Measurements from ENCODE around the gene C11orf24. TPM values are rescaled to one million over a fixed set of nuclear protein-coding genes. Genes with fewer than 3 reads are reported as not detected.

The C11orf24 gene
- total and polyA plus RNA-seq, 2 experiments from 2014 or later, result 89.4 to 105 TPM

- no peaks in the 10 kb centered on the region for H3K36me3 ChIP-seq (ENCODE audit: low read depth)
- 0 out of 2 replicates have a peak, but pooled peaks cover 6% of the 10 kb centered on the region for H3K4me1 ChIP-seq (ENCODE audit: insufficient read depth)
- no peak for TF ChIP-seq EZH2phosphoT487 (IDR thresholded peaks at IDR 0.05; ENCODE audit: insufficient read depth, low read depth)
- TF ChIP-seq EZH2 (IDR thresholded peaks at IDR 0.05; ENCODE audit: insufficient read depth, poor library complexity, severe bottlenecking), result no peak
- H3K9me2 ChIP-seq (ENCODE audit: insufficient read depth), result no peaks in the 10 kb centered on the region
- in situ Hi-C loops (cut with MboI), result no loop called here
- no peaks in the 10 kb centered on the region for H3K79me2 ChIP-seq (ENCODE audit: insufficient read depth)
- no peaks in the 10 kb centered on the region for H3K9me3 ChIP-seq (ENCODE audit: low read depth)
- no peaks in the 10 kb centered on the region for H3K27me3 ChIP-seq (replicated peaks; ENCODE audit: insufficient read depth)
- H3K9ac ChIP-seq, result no peak overlapping the region
- H3K4me3 ChIP-seq, result peak overlapping the region; percentile 59; the same call in 1 of the 2 replicates
- WGBS, 2 experiments (ENCODE audit: low coverage in 1 of 2, low lambda C conversion rate in 2 of 2, missing lambda C conversion rate in 2 of 2), result 91 to 93% methylated on average over 27 of the region's 27 CpGs
- no peak for DNase-seq
- H3K27ac ChIP-seq, result no peak overlapping the region
- no peaks in the 10 kb centered on the region for H4K20me1 ChIP-seq (ENCODE audit: insufficient read depth)
- H3K4me2 ChIP-seq (ENCODE audit: unreplicated experiment), result no peak overlapping the region
- H2AFZ ChIP-seq, result no peak overlapping the region
- no peaks in the 10 kb centered on the region for H3F3A ChIP-seq (ENCODE audit: insufficient read depth)
These were observed 42.7 kb upstream of the C11orf24 start for GRCh38 chr11:68314203-68315170.

GRCh38 chr11:68313574-68314202 lies 41.9 kb upstream of the C11orf24 start:
- 44% methylated on average over 19 of the region's 19 CpGs for WGBS, 2 experiments (ENCODE audit: low coverage in 1 of 2, low lambda C conversion rate in 2 of 2, missing lambda C conversion rate in 2 of 2)
- Histone ChIP-seq H3K79me2 (ENCODE audit: insufficient read depth) (no peaks in the 10 kb centered on the region), H3K4me3 (peak overlapping the region; percentile 59), H3F3A (ENCODE audit: insufficient read depth) (no peaks in the 10 kb centered on the region), H2AFZ (peak overlapping the region; percentile 80), H3K27ac (no peak overlapping the region), H3K27me3 (replicated peaks; ENCODE audit: insufficient read depth) (no peaks in the 10 kb centered on the region), H3K9me3 (ENCODE audit: low read depth) (no peaks in the 10 kb centered on the region), H3K4me1 (ENCODE audit: insufficient read depth) (0 out of 2 replicates have a peak, but pooled peaks cover 6% of the 10 kb centered on the region), H4K20me1 (ENCODE audit: insufficient read depth) (no peaks in the 10 kb centered on the region), H3K36me3 (ENCODE audit: low read depth) (no peaks in the 10 kb centered on the region), H3K9me2 (ENCODE audit: insufficient read depth) (no peaks in the 10 kb centered on the region), H3K9ac (peak overlapping the region; percentile 19; the same call in 1 of the 2 replicates), H3K4me2 (ENCODE audit: unreplicated experiment) (peak overlapping the region; percentile 72)
- peak; percentile 30 for DNase-seq
- TF ChIP-seq EZH2phosphoT487 (IDR thresholded peaks at IDR 0.05; ENCODE audit: insufficient read depth, low read depth), result no peak
- TF ChIP-seq EZH2 (IDR thresholded peaks at IDR 0.05; ENCODE audit: insufficient read depth, poor library complexity, severe bottlenecking), result no peak
- in situ Hi-C loops (cut with MboI), result no loop called here

GRCh38 chr11:68312780-68313573 lies 41.2 kb upstream of the C11orf24 start:
- H3K4me3 ChIP-seq, result peak overlapping the region; percentile 59
- DNase-seq, result peak; percentile 57
- H3K9me3 ChIP-seq (ENCODE audit: low read depth), result no peaks in the 10 kb centered on the region
- no peaks in the 10 kb centered on the region for H3K79me2 ChIP-seq (ENCODE audit: insufficient read depth)
- H4K20me1 ChIP-seq (ENCODE audit: insufficient read depth), result no peaks in the 10 kb centered on the region
- no peak overlapping the region for H3K27ac ChIP-seq
- H3K9me2 ChIP-seq (ENCODE audit: insufficient read depth), result no peaks in the 10 kb centered on the region
- H3K9ac ChIP-seq, result peak overlapping the region; percentile 19; the same call in 1 of the 2 replicates
- H3K36me3 ChIP-seq (ENCODE audit: low read depth), result no peaks in the 10 kb centered on the region
- WGBS, 2 experiments (ENCODE audit: low coverage in 1 of 2, low lambda C conversion rate in 2 of 2, missing lambda C conversion rate in 2 of 2), result 1 to 3% methylated on average over 27 to 47 of the region's 102 CpGs
- H2AFZ ChIP-seq, result peak overlapping the region; percentile 80
- H3F3A ChIP-seq (ENCODE audit: insufficient read depth), result no peaks in the 10 kb centered on the region
- no peaks in the 10 kb centered on the region for H3K27me3 ChIP-seq (replicated peaks; ENCODE audit: insufficient read depth)
- peak overlapping the region; percentile 72 for H3K4me2 ChIP-seq (ENCODE audit: unreplicated experiment)
- H3K4me1 ChIP-seq (ENCODE audit: insufficient read depth), result 0 out of 2 replicates have a peak, but pooled peaks cover 6% of the 10 kb centered on the region
- TF ChIP-seq EZH2phosphoT487 (IDR thresholded peaks at IDR 0.05; ENCODE audit: insufficient read depth, low read depth) (no peak), EZH2 (IDR thresholded peaks at IDR 0.05; ENCODE audit: insufficient read depth, poor library complexity, severe bottlenecking) (no peak)
- in situ Hi-C loops (cut with MboI), result no loop called here
